ENCODE results near the gene BTK. TPM values are rescaled to one million over a fixed set of nuclear protein-coding genes. Genes with fewer than 3 reads are reported as not detected.

The BTK gene
- total RNA-seq, 4 donors from 2014 or later: 0.75 to 1.5 (median 1.00) TPM; not detected in 1

GRCh38 chrX:101303790-101304189 is 82.2 kb downstream of the BTK start:
- no peak overlapping the region for H3K4me3 ChIP-seq
- intact Hi-C loops (cut with DNase I; ENCODE audit: low total_unique reads): no loop called here
- no peaks in the 10 kb centered on the region for H3K36me3 ChIP-seq
- DNase-seq (no peak), ATAC-seq (no peak)
- H3K27me3 ChIP-seq: no peaks in the 10 kb centered on the region
- H3K9me3 ChIP-seq: no peaks in the 10 kb centered on the region
- TF ChIP-seq CTCF (IDR thresholded peaks at IDR 0.05 in 4 of 5, conservative IDR thresholded peaks at IDR 0.05 in 1 of 5) (no peak), POLR2A (IDR thresholded peaks at IDR 0.05) (no peak)
- no peak overlapping the region for H3K27ac ChIP-seq
- in situ Hi-C loops (cut with MboI; ENCODE audit: low sequenced_read_pairs in 4 of 4): no loop called here
- no peaks in the 10 kb centered on the region for H3K4me1 ChIP-seq

Other genes starting within 250 kb of the BTK start
- gene DRP2, start 166.4 kb downstream of the BTK start, total RNA-seq: under 1 TPM in 2 of 4 donors, not detected in 2; 0.10 to 0.11 TPM
- not detected for gene TAF7L, start 94.9 kb downstream of the BTK start, total RNA-seq
- gene TIMM8A, start 37.4 kb downstream of the BTK start, total RNA-seq: 1 to 10 TPM; 1.9 to 9.5 (median 4.9) TPM
- gene RPL36A, start 4.8 kb upstream of the BTK start, total RNA-seq: 1,000 to 10,000 TPM in 3 of 4 donors, 100 to 1,000 TPM in 1; 627 to 1,470 (median 1,100) TPM
- 10 to 100 TPM; 13.4 to 16.3 (median 14.6) TPM for gene GLA, start 21.7 kb upstream of the BTK start, total RNA-seq
- 10 to 100 TPM; 33.8 to 58.1 (median 43.3) TPM for gene HNRNPH2, start 22.0 kb upstream of the BTK start, total RNA-seq
- gene ARMCX4, start 99.3 kb upstream of the BTK start, total RNA-seq: 1 to 10 TPM in 2 of 4 donors, under 1 TPM in 2; 0.44 to 3.0 (median 1.1) TPM
- 10 to 100 TPM in 3 of 4 donors, 1 to 10 TPM in 1; 8.3 to 16.6 (median 12.8) TPM for gene ARMCX1, start 164.4 kb upstream of the BTK start, total RNA-seq
- gene ARMCX6, start 231.8 kb upstream of the BTK start, total RNA-seq: 10 to 100 TPM in 1 of 4 donors, 1 to 10 TPM in 3; 4.5 to 12.6 (median 6.2) TPM
- 10 to 100 TPM; 19.0 to 33.8 (median 24.8) TPM for gene ARMCX3, start 237.0 kb upstream of the BTK start, total RNA-seq

All from gastrocnemius medialis (tissue), 4 donors.